Trophoblast cell (in vitro differentiated cells and primary cell): ENCODE measurements around the gene CAPN10.

ENCODE experiments used
- DNase-seq, 2 donors: peaks; one replicate each; pipeline ENCODE4 v3.0.0-alpha.2; 2016
- H2AFZ ChIP-seq: 2 replicates; pipeline ENCODE4 v1.6.1; 2013; ENCODE audit warnings: low read length, moderate library complexity, mild to moderate bottlenecking; ENCODE audit not compliant: insufficient read depth, poor library complexity
- H2AK5ac ChIP-seq: 2 replicates; pipeline ENCODE4 v1.6.1; 2013; ENCODE audit warnings: mild to moderate bottlenecking, low read length
- H2BK120ac ChIP-seq: 2 replicates; pipeline ENCODE4 v1.6.1; 2013; ENCODE audit warnings: low read length, mild to moderate bottlenecking, moderate library complexity; ENCODE audit not compliant: insufficient read depth, poor library complexity
- H2BK12ac ChIP-seq: 2 replicates; pipeline ENCODE4 v1.6.1; 2013; ENCODE audit warnings: mild to moderate bottlenecking, low read length, moderate library complexity
- H2BK5ac ChIP-seq: 2 replicates; pipeline ENCODE4 v1.6.1; 2013; ENCODE audit warnings: low read length, low read depth, moderate library complexity, mild to moderate bottlenecking; ENCODE audit not compliant: poor library complexity
- H3K14ac ChIP-seq: 2 replicates; pipeline ENCODE4 v1.6.1; 2013; ENCODE audit warnings: mild to moderate bottlenecking, low read length
- H3K18ac ChIP-seq: 2 replicates; pipeline ENCODE4 v1.6.1; 2013; ENCODE audit warnings: mild to moderate bottlenecking, low read length
- H3K23ac ChIP-seq: 2 replicates; pipeline ENCODE4 v1.6.1; 2013; ENCODE audit warnings: low read length
- H3K27ac ChIP-seq: 2 replicates; pipeline ENCODE4 v1.5.1; 2013; ENCODE audit warnings: low read depth, mild to moderate bottlenecking, inconsistent platforms, low read length, moderate library complexity
- H3K27me3 ChIP-seq: 2 replicates; pipeline ENCODE4 v1.6.1; 2013; ENCODE audit warnings: inconsistent platforms, mild to moderate bottlenecking, low read length, moderate library complexity; ENCODE audit not compliant: insufficient read depth
- H3K36me3 ChIP-seq, 2 experiments: 1 replicate in 1 of 2; 2 replicates in 1 of 2; pipeline ENCODE4 v1.6.1; 2013; ENCODE audit warnings: low read length in 2 of 2, mild to moderate bottlenecking in 2 of 2, moderate library complexity in 1 of 2; ENCODE audit not compliant: insufficient read depth in 2 of 2, control insufficient read depth in 1 of 2
- H3K4ac ChIP-seq: 2 replicates; pipeline ENCODE4 v1.6.1; 2013; ENCODE audit warnings: low read depth, mild to moderate bottlenecking, low read length, moderate library complexity
- H3K4me1 ChIP-seq, 2 experiments: 1 replicate in 1 of 2; 2 replicates in 1 of 2; pipeline ENCODE4 v1.6.1; 2013; ENCODE audit warnings: low read length in 2 of 2, mild to moderate bottlenecking in 2 of 2, moderate library complexity in 1 of 2; ENCODE audit not compliant: insufficient read depth in 2 of 2, control insufficient read depth in 1 of 2
- H3K4me2 ChIP-seq: 2 replicates; pipeline ENCODE4 v1.6.1; 2013; ENCODE audit warnings: inconsistent platforms, mild to moderate bottlenecking, low read length, moderate library complexity
- H3K4me3 ChIP-seq: 2 replicates; pipeline ENCODE4 v1.5.1; 2013; ENCODE audit warnings: mild to moderate bottlenecking, low read depth, low read length, inconsistent platforms
- H3K79me1 ChIP-seq: one replicate; pipeline ENCODE4 v1.6.1; 2013; ENCODE audit warnings: low read length
- H3K79me2 ChIP-seq: 2 replicates; pipeline ENCODE4 v1.6.1; 2013; ENCODE audit warnings: low read length, mild to moderate bottlenecking; ENCODE audit not compliant: control insufficient read depth, insufficient read depth, poor library complexity
- H3K9ac ChIP-seq: 2 replicates; pipeline ENCODE4 v1.6.1; 2013; ENCODE audit warnings: mild to moderate bottlenecking, low read length
- H3K9me3 ChIP-seq: 2 replicates; pipeline ENCODE4 v1.6.1; 2013; ENCODE audit warnings: low read depth, mild to moderate bottlenecking, control low read depth, inconsistent platforms, low read length; ENCODE audit not compliant: insufficient read depth
- H4K12ac ChIP-seq: 2 replicates; pipeline ENCODE4 v1.6.1; 2013; ENCODE audit warnings: low read depth, mild to moderate bottlenecking, low read length, moderate library complexity
- H4K8ac ChIP-seq: 2 replicates; pipeline ENCODE4 v1.6.1; 2013; ENCODE audit warnings: low read depth, mild to moderate bottlenecking, low read length, moderate library complexity
- H4K91ac ChIP-seq: one replicate; pipeline ENCODE4 v1.6.1; 2013; ENCODE audit warnings: low read depth, mild to moderate bottlenecking, low read length, moderate library complexity
- WGBS: extraction: QIAGEN DNeasy Blood & Tissue Kit; methylation state at CpG from one replicate; pipeline ENCODE4 v1.1.7; 2013; ENCODE audit warnings: missing lambda C conversion rate; ENCODE audit not compliant: insufficient read length, insufficient coverage; ENCODE audit errors: extremely low coverage; 5-methylcytosine and 5-hydroxymethylcytosine counted together

Gene CAPN10

GRCh38 chr2:240593026-240593702 lies 6.6 kb downstream of the CAPN10 start:
- no peak overlapping the region for H2BK12ac ChIP-seq
- no peak overlapping the region for H2AK5ac ChIP-seq
- no CpG with 5 or more reads among the region's 20 CpGs for WGBS
- no peak overlapping the region for H4K8ac ChIP-seq
- peaks cover 0 to 2% of the 10 kb centered on the region in 2 experiments for H3K4me1 ChIP-seq
- H3K9me3 ChIP-seq = peaks cover 5% of the 10 kb centered on the region
- H3K18ac ChIP-seq = no peak overlapping the region
- no peak overlapping the region for H3K9ac ChIP-seq
- H4K12ac ChIP-seq = no peak overlapping the region
- no peak overlapping the region for H3K14ac ChIP-seq
- H3K23ac ChIP-seq = no peak overlapping the region
- H3K4ac ChIP-seq = no peak overlapping the region
- no peak overlapping the region for H2BK120ac ChIP-seq
- H3K79me1 ChIP-seq = no peaks in the 10 kb centered on the region
- no peak for DNase-seq
- no peak overlapping the region for H3K27ac ChIP-seq
- H2BK5ac ChIP-seq = no peak overlapping the region
- no peaks in the 10 kb centered on the region for H3K27me3 ChIP-seq
- no peak overlapping the region for H2AFZ ChIP-seq
- H3K79me2 ChIP-seq = no peaks in the 10 kb centered on the region
- H3K4me3 ChIP-seq = no peak overlapping the region
- no peak overlapping the region for H3K4me2 ChIP-seq
- H4K91ac ChIP-seq = no peak overlapping the region
- peaks cover 43 to 54% of the 10 kb centered on the region in 2 experiments for H3K36me3 ChIP-seq

GRCh38 chr2:240593703-240594451 lies 7.3 kb downstream of the CAPN10 start:
- no peak overlapping the region for H3K9ac ChIP-seq
- H3K79me2 ChIP-seq = no peaks in the 10 kb centered on the region
- no peak overlapping the region for H3K4me3 ChIP-seq
- no peak overlapping the region for H3K27ac ChIP-seq
- H3K23ac ChIP-seq = no peak overlapping the region
- no peak overlapping the region for H4K8ac ChIP-seq
- no peak for DNase-seq
- no peaks in the 10 kb centered on the region for H3K4me1 ChIP-seq
- H3K36me3 ChIP-seq = peaks cover 50 to 61% of the 10 kb centered on the region in 2 experiments
- H3K27me3 ChIP-seq = no peaks in the 10 kb centered on the region
- whole genome bisulfite sequencing = no CpG with 5 or more reads among the region's 19 CpGs
- H2BK5ac ChIP-seq = no peak overlapping the region
- no peak overlapping the region for H2BK12ac ChIP-seq
- no peak overlapping the region for H3K4ac ChIP-seq
- no peak overlapping the region for H2AK5ac ChIP-seq
- H2BK120ac ChIP-seq = no peak overlapping the region
- no peak overlapping the region for H3K14ac ChIP-seq
- no peak overlapping the region for H2AFZ ChIP-seq
- no peaks in the 10 kb centered on the region for H3K79me1 ChIP-seq
- H3K4me2 ChIP-seq = no peak overlapping the region
- H3K9me3 ChIP-seq = peaks cover 5% of the 10 kb centered on the region
- no peak overlapping the region for H3K18ac ChIP-seq
- H4K12ac ChIP-seq = no peak overlapping the region
- no peak overlapping the region for H4K91ac ChIP-seq

- Histone ChIP-seq H3K27ac (no peak overlapping the region), H2BK120ac (no peak overlapping the region)
Measured at GRCh38 chr2:240594511-240595380, 8.2 kb downstream of the CAPN10 start.

GRCh38 chr2:240595381-240596079 lies 9.0 kb downstream of the CAPN10 start:
- no peak overlapping the region for H2BK5ac ChIP-seq
- no peak overlapping the region for H3K23ac ChIP-seq
- no peak overlapping the region for H2AK5ac ChIP-seq
- no peak overlapping the region for H4K8ac ChIP-seq
- no peak overlapping the region for H3K14ac ChIP-seq
- WGBS = no CpG with 5 or more reads among the region's 18 CpGs
- no peak overlapping the region for H4K91ac ChIP-seq
- no peaks in the 10 kb centered on the region for H3K79me1 ChIP-seq
- H2BK120ac ChIP-seq = no peak overlapping the region
- no peak overlapping the region for H4K12ac ChIP-seq
- H3K9me3 ChIP-seq = peaks cover 5% of the 10 kb centered on the region
- no peak overlapping the region for H2AFZ ChIP-seq
- no peak overlapping the region for H3K27ac ChIP-seq
- no peaks in the 10 kb centered on the region for H3K4me1 ChIP-seq
- H3K4ac ChIP-seq = no peak overlapping the region
- H3K79me2 ChIP-seq = no peaks in the 10 kb centered on the region
- no peak overlapping the region for H2BK12ac ChIP-seq
- DNase-seq = peak in 1 of 2 donors; percentile 38
- no peak overlapping the region for H3K4me2 ChIP-seq
- no peaks in the 10 kb centered on the region for H3K27me3 ChIP-seq
- H3K9ac ChIP-seq = no peak overlapping the region
- peaks cover 46 to 51% of the 10 kb centered on the region in 2 experiments for H3K36me3 ChIP-seq
- H3K4me3 ChIP-seq = no peak overlapping the region
- H3K18ac ChIP-seq = no peak overlapping the region

More at GRCh38 chr2:240594511-240595380, 8.2 kb downstream of the CAPN10 start:
- H3K18ac ChIP-seq = no peak overlapping the region
- no peak overlapping the region for H2AFZ ChIP-seq
- no CpG with 5 or more reads among the region's 34 CpGs for WGBS
- no peaks in the 10 kb centered on the region for H3K79me2 ChIP-seq
- H2BK5ac ChIP-seq = no peak overlapping the region
- no peak overlapping the region for H2AK5ac ChIP-seq
- H3K36me3 ChIP-seq = peaks cover 52 to 58% of the 10 kb centered on the region in 2 experiments
- no peaks in the 10 kb centered on the region for H3K27me3 ChIP-seq
- H4K8ac ChIP-seq = no peak overlapping the region
- H3K4ac ChIP-seq = no peak overlapping the region
- H4K91ac ChIP-seq = no peak overlapping the region
- no peak overlapping the region for H4K12ac ChIP-seq
- no peak for DNase-seq
- no peaks in the 10 kb centered on the region for H3K4me1 ChIP-seq
- no peak overlapping the region for H2BK12ac ChIP-seq
- no peaks in the 10 kb centered on the region for H3K79me1 ChIP-seq
- H3K4me3 ChIP-seq = no peak overlapping the region
- H3K9me3 ChIP-seq = peaks cover 5% of the 10 kb centered on the region
- H3K23ac ChIP-seq = no peak overlapping the region
- H3K4me2 ChIP-seq = no peak overlapping the region
- H3K14ac ChIP-seq = no peak overlapping the region
- no peak overlapping the region for H3K9ac ChIP-seq
